Measurements from ENCODE around the gene IGFBP3. TPM values are rescaled to one million over a fixed set of nuclear protein-coding genes. Genes with fewer than 3 reads are reported as not detected.

IGFBP3 gene
- total and polyA plus RNA-seq, 2 of the 13 experiments (the other 11 are each of a cell fraction or from before 2014, with no cell fraction given): 57.5 TPM; not detected in 1

GRCh38 chr7:45889367-45890067, 31.6 kb downstream of the IGFBP3 start (continued):
- TF ChIP-seq RARA (CRISPR knock-in tag; IDR thresholded peaks at IDR 0.05): no peak
- TF ChIP-seq CREM (IDR thresholded peaks at IDR 0.05): 0 out of 2 replicates have a peak, but pooled peaks have one; percentile 21
- no peak for TF ChIP-seq CREM (CRISPR knock-in tag; IDR thresholded peaks at IDR 0.05)
- TF ChIP-seq MIER2 (CRISPR knock-in tag; IDR thresholded peaks at IDR 0.05): peak; percentile 16; the same call in 1 of the 2 replicates
- TF ChIP-seq NCOA5 (CRISPR knock-in tag; IDR thresholded peaks at IDR 0.05): no peak
- no peak for TF ChIP-seq RFX1 (IDR thresholded peaks at IDR 0.05)
- TF ChIP-seq ZNF430 (CRISPR knock-in tag; IDR thresholded peaks at IDR 0.05): 0 out of 2 replicates have a peak, but pooled peaks have one; percentile 7
- no peak for TF ChIP-seq ZNF367 (CRISPR knock-in tag; IDR thresholded peaks at IDR 0.05; ENCODE audit: borderline replicate concordance)
- no peak for TF ChIP-seq ZBTB1 (CRISPR knock-in tag; IDR thresholded peaks at IDR 0.05; ENCODE audit: borderline replicate concordance)
- TF ChIP-seq, protein P1, sequence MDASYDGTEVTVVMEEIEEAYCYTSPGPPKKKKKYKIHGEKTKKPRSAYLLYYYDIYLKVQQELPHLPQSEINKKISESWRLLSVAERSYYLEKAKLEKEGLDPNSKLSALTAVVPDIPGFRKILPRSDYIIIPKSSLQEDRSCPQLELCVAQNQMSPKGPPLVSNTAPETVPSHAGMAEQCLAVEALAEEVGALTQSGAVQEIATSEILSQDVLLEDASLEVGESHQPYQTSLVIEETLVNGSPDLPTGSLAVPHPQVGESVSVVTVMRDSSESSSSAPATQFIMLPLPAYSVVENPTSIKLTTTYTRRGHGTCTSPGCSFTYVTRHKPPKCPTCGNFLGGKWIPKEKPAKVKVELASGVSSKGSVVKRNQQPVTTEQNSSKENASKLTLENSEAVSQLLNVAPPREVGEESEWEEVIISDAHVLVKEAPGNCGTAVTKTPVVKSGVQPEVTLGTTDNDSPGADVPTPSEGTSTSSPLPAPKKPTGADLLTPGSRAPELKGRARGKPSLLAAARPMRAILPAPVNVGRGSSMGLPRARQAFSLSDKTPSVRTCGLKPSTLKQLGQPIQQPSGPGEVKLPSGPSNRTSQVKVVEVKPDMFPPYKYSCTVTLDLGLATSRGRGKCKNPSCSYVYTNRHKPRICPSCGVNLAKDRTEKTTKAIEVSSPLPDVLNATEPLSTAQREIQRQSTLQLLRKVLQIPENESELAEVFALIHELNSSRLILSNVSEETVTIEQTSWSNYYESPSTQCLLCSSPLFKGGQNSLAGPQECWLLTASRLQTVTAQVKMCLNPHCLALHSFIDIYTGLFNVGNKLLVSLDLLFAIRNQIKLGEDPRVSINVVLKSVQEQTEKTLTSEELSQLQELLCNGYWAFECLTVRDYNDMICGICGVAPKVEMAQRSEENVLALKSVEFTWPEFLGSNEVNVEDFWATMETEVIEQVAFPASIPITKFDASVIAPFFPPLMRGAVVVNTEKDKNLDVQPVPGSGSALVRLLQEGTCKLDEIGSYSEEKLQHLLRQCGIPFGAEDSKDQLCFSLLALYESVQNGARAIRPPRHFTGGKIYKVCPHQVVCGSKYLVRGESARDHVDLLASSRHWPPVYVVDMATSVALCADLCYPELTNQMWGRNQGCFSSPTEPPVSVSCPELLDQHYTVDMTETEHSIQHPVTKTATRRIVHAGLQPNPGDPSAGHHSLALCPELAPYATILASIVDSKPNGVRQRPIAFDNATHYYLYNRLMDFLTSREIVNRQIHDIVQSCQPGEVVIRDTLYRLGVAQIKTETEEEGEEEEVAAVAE (CRISPR knock-in tag; IDR thresholded peaks at IDR 0.05; ENCODE audit: borderline replicate concordance): peak; percentile 36; the same call in 1 of the 2 replicates
- TF ChIP-seq ZNF550 (CRISPR knock-in tag; IDR thresholded peaks at IDR 0.05; ENCODE audit: borderline replicate concordance): no peak
- peak; percentile 72 for TF ChIP-seq ARNT2 (CRISPR knock-in tag; IDR thresholded peaks at IDR 0.05; ENCODE audit: low read depth)
- 0 out of 2 replicates have a peak, but pooled peaks have one; percentile 12 for TF ChIP-seq ZNF710 (CRISPR knock-in tag; IDR thresholded peaks at IDR 0.05; ENCODE audit: borderline replicate concordance)
- TF ChIP-seq SP1 (IDR thresholded peaks at IDR 0.05): no peak
- no peak for TF ChIP-seq SP1 (CRISPR knock-in tag; IDR thresholded peaks at IDR 0.05)
- TF ChIP-seq, protein P2, sequence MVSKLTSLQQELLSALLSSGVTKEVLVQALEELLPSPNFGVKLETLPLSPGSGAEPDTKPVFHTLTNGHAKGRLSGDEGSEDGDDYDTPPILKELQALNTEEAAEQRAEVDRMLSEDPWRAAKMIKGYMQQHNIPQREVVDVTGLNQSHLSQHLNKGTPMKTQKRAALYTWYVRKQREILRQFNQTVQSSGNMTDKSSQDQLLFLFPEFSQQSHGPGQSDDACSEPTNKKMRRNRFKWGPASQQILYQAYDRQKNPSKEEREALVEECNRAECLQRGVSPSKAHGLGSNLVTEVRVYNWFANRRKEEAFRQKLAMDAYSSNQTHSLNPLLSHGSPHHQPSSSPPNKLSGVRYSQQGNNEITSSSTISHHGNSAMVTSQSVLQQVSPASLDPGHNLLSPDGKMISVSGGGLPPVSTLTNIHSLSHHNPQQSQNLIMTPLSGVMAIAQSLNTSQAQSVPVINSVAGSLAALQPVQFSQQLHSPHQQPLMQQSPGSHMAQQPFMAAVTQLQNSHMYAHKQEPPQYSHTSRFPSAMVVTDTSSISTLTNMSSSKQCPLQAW (CRISPR knock-in tag; IDR thresholded peaks at IDR 0.05): no peak
- TF ChIP-seq ZNF354B (CRISPR knock-in tag; IDR thresholded peaks at IDR 0.05): 0 out of 2 replicates have a peak, but pooled peaks have one; percentile 85
- no peak for TF ChIP-seq ZNF563 (CRISPR knock-in tag; IDR thresholded peaks at IDR 0.05)
- no peak for TF ChIP-seq ZNF788 (CRISPR knock-in tag; IDR thresholded peaks at IDR 0.05; ENCODE audit: borderline replicate concordance)
- TF ChIP-seq SOX5 (CRISPR knock-in tag; IDR thresholded peaks at IDR 0.05; ENCODE audit: borderline replicate concordance): no peak
- TF ChIP-seq ZNF644 (CRISPR knock-in tag; IDR thresholded peaks at IDR 0.05; ENCODE audit: low read depth): no peak
- TF ChIP-seq, protein P3, sequence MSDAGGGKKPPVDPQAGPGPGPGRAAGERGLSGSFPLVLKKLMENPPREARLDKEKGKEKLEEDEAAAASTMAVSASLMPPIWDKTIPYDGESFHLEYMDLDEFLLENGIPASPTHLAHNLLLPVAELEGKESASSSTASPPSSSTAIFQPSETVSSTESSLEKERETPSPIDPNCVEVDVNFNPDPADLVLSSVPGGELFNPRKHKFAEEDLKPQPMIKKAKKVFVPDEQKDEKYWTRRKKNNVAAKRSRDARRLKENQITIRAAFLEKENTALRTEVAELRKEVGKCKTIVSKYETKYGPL (CRISPR knock-in tag; IDR thresholded peaks at IDR 0.05): no peak
- TF ChIP-seq TEAD2 (CRISPR knock-in tag; IDR thresholded peaks at IDR 0.05): no peak
- TF ChIP-seq ZC3H13 (CRISPR knock-in tag; IDR thresholded peaks at IDR 0.05): peak; percentile 76

Measured in HepG2 (cell line).